BLaER1 treated with 17β-estradiol and CSF1 and Interleukin-3, amounts not matched to agents 10 nM and 100 nM (cell line): ENCODE measurements around the gene GALNT9.
A peak's percentile ranks its signal among the peaks of the same experiment; 100 is the strongest.
"Not testable (repeated sequence)": the region's sequence is repeated elsewhere in the genome, so short reads cannot be mapped to it uniquely, and the experiment has no call there.

Experiments used
- H3K27ac ChIP-seq, 11 experiments: shearing (Covaris generic); formaldehyde crosslinking; 2 replicates each; pipeline ENCODE4 v1.8.1; 2022
- H3K27me3 ChIP-seq, 11 experiments: shearing (Covaris generic); formaldehyde crosslinking; 2 replicates each; pipeline ENCODE4 v1.8.1; 2022
- H3K36me3 ChIP-seq, 11 experiments: shearing (Covaris generic); formaldehyde crosslinking; 2 replicates each; pipeline ENCODE4 v1.8.1; 2022
- H3K4me1 ChIP-seq, 10 experiments: shearing (Covaris generic); formaldehyde crosslinking; 2 replicates each; pipeline ENCODE4 v1.8.1; 2022
- H3K4me2 ChIP-seq, 11 experiments: shearing (Covaris generic); formaldehyde crosslinking; 2 replicates each; pipeline ENCODE4 v1.8.1; 2022
- H3K4me3 ChIP-seq, 10 experiments: shearing (Covaris generic); formaldehyde crosslinking; 2 replicates each; pipeline ENCODE4 v1.8.1; 2022
- H3K9ac ChIP-seq, 11 experiments: shearing (Covaris generic); formaldehyde crosslinking; 2 replicates each; pipeline ENCODE4 v1.8.1; 2022
- H3K9me3 ChIP-seq, 11 experiments: shearing (Covaris generic); formaldehyde crosslinking; replicated peaks in 1 of 11; 2 replicates each; pipeline ENCODE4 v1.8.1; 2022
- H4K20me1 ChIP-seq, 11 experiments: shearing (Covaris generic); formaldehyde crosslinking; 2 replicates each; pipeline ENCODE4 v1.8.1; 2022
- Cebpa-rat ChIP-seq, 11 experiments: shearing (Covaris generic); IDR thresholded peaks; 2 replicates each; pipeline ENCODE4 v1.8.1; 2022

GALNT9 gene

DNA sequence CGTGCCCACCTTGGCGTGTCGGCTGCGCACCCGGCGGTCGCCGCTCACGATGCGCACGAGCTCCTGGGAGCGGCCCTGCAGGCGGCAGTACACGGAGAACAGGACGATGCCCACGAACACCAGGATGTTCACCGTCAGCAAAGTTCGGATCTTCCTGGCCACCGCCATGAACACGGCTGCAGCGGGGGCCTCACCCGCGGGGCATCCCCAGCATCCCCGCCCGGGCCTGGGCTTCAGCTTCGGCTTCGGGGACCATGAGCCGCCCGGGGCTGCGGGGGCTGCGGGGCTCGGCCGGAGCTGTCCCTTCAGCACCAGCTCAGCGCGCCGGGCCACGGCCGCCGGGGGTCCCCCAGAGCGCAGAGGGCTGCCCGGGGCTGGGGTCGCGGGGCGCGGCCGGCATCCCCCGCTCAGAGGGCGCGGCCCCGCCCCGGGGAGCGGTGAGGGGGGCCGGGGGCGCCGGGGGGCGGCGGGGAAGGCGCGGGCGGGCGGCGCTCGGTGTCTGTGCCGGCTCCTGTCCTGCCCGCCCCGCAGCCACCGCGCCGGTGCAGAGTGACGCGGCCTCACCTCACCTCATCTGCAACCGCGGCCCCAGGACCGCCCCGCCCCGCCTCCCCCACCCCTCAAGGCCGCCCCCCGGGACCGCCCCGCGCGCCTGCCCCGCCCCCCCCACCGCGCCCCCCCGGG, at the start of gene GALNT9:
Gene GALNT9, minus strand, starts transcription at position 554 of the 684 bp plus-strand sequence. Its CDS starts 386 bp downstream, at position 168.
- Histone ChIP-seq H3K4me2 (peak within 1 kb of the TSS; percentile 73 to 98 (median 96)), H3K4me1 (peaks cover 46 to 50% (median 50%) of the 10 kb centered on the region in 10 experiments), H3K27me3 (peaks cover 20 to 38% (median 28%) of the 10 kb centered on the region in 11 experiments), H3K4me3 (peak within 1 kb of the TSS in 6 of 10 experiments; percentile 31 to 54 (median 48); a peak in 12 of 20 replicates), H3K9ac (peak within 1 kb of the TSS in 8 of 11 experiments; percentile 44 to 76 (median 68); a peak in 9 of 22 replicates), H4K20me1 (peaks cover 0 to 5% (median 0%) of the 10 kb centered on the region in 11 experiments; a peak in 2 of 22 replicates), H3K27ac (peak within 1 kb of the TSS in 8 of 11 experiments; percentile 73 to 88 (median 78); a peak in 13 of 22 replicates), H3K36me3 (no peaks in the 10 kb centered on the region), H3K9me3 (peaks cover 12 to 24% (median 16%) of the 10 kb centered on the region in 11 experiments; a peak in 21 of 22 replicates)
- TF ChIP-seq Cebpa-rat (IDR thresholded peaks at IDR 0.05), result no peak

DNA sequence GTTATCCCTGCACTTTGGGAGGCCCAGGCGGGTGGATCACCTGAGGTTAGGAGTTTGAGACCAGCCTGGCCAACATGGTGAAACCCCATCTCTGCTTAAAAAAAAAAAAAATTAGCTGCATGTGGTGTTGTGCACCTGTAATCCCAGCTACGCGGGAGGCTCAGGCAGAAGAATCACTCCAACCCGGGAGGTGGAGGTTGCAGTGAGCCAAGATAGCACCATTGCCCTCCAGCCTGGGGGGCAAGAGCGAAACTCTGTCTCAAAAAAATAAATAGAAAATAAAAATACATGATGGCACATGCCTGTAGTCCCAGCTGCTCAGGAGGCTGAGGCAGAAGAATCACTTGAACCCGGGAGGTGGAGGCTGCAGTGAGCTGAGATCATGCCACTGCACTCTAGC, 49.7 kb upstream of the GALNT9 start:
- not testable (repeated sequence) for H3K27ac ChIP-seq

DNA sequence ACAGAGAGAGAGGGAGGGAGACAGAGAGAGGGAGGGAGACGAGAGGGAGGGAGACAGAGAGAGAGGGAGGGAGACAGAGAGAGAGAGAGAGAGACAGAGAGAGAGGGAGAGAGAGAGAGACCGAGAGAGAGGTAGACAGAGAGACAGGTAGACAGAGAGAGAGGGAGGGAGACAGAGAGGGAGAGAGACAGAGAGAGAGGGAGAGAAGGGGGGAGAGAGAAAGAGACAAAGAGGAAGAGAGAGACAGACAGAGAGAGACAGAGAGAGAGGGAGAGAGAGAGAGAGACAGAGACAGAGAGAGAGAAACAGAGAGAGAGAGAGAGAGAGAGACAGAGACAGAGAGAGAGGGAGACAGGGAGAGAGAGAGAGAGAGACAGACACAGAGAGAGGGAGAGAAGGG, 47.8 kb upstream of the GALNT9 start:
- Histone ChIP-seq H3K9me3 (peaks cover 0 to 6% (median 2%) of the 10 kb centered on the region in 11 experiments; a peak in 7 of 22 replicates), H3K9ac (no peak overlapping the region), H3K27me3 (peaks cover 31 to 72% (median 58%) of the 10 kb centered on the region in 11 experiments), H3K4me1 (peaks cover 23 to 50% (median 38%) of the 10 kb centered on the region in 10 experiments), H3K4me3 (no peak overlapping the region), H3K4me2 (peak overlapping the region in 2 of 11 experiments; percentile 64 to 81; a peak in 1 of 22 replicates), H3K36me3 (no peaks in the 10 kb centered on the region), H4K20me1 (peaks cover 0 to 3% (median 0%) of the 10 kb centered on the region in 11 experiments; a peak in 1 of 22 replicates), H3K27ac (no peak overlapping the region)
- TF ChIP-seq Cebpa-rat (IDR thresholded peaks at IDR 0.05), result no peak

More for the DNA sequence above, 49.7 kb upstream of the GALNT9 start:
- not testable (repeated sequence) for H3K9me3 ChIP-seq, H4K20me1 ChIP-seq, H3K9ac ChIP-seq, H3K36me3 ChIP-seq, H3K4me3 ChIP-seq, H3K4me2 ChIP-seq
- Histone ChIP-seq H3K4me1 (peaks cover 19 to 31% (median 28%) of the 10 kb centered on the region in 10 experiments), H3K27me3 (peaks cover 37 to 80% (median 72%) of the 10 kb centered on the region in 11 experiments)

DNA sequence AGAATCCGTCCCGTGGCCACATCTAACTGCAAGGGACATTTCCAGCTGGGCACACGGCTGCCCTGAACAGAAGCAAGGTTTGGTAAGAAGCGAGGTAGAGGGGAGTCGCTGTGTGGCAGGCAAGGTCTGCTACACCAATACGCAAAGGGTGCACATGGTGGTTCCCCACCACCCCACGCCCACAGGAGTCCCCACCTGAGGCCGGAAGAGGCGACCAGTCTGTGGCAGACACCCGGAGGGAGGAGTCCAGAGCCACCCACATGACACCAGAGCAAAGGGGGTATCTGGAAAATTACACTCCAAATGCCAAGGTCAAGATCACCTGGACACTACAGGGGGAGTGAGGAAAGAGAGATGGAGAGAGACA, 47.1 kb upstream of the GALNT9 start:
- H3K4me1 ChIP-seq, result peaks cover 23 to 50% (median 38%) of the 10 kb centered on the region in 10 experiments
- H4K20me1 ChIP-seq, result peaks cover 0 to 3% (median 0%) of the 10 kb centered on the region in 11 experiments; a peak in 1 of 22 replicates
- peak overlapping the region in 2 of 11 experiments; percentile 3 to 33; a peak in 2 of 22 replicates for H3K9ac ChIP-seq
- peak overlapping the region in 1 of 11 experiments; percentile 6; a peak in 1 of 22 replicates for H3K27ac ChIP-seq
- H3K4me3 ChIP-seq, result no peak overlapping the region
- peaks cover 24 to 65% (median 51%) of the 10 kb centered on the region in 11 experiments for H3K27me3 ChIP-seq
- H3K9me3 ChIP-seq, result peaks cover 3 to 12% (median 9%) of the 10 kb centered on the region in 11 experiments; a peak in 21 of 22 replicates
- TF ChIP-seq Cebpa-rat (IDR thresholded peaks at IDR 0.05), result no peak
- no peaks in the 10 kb centered on the region for H3K36me3 ChIP-seq
- H3K4me2 ChIP-seq, result peak overlapping the region in 10 of 11 experiments; percentile 16 to 85 (median 74); a peak in 18 of 22 replicates

DNA sequence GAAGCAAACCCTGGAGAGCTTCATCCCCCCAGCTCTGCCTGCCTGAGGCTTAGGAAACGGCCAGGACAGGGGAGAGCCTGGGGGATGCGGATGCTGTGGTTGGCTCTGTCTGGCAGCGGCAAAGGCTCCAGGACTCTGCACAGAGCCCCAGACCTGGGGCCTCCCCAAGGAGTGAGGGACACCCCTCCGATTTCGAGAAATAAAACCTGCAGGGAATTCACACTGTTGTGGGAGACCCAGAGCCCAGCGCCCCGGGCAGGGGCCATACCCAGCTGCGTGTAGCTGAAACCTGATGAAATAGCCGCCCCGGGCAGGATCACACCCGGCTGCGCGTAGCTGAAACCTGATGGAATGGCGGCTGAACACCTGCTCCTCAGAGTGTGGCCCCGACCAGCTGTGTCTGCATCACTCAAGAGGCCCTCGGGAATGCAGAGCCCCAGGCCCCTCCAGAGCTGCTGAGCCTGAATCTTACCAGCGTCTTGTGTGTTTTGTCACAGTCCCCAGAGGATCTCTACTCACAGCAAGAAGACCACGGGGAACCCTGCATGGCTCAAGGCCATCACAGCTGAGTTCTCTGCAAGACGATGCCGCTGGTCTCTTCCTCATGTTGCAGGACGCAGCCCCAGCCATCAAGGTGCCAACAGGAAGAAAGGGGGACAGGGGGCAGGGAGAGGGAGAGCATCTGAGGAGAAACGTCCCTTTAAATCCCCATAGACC, 46.5 kb upstream of the GALNT9 start:
- Histone ChIP-seq H3K4me1 (peaks cover 23 to 50% (median 38%) of the 10 kb centered on the region in 10 experiments), H3K4me2 (peak overlapping the region in 10 of 11 experiments; percentile 34 to 85 (median 74); a peak in 19 of 22 replicates), H3K9ac (peak overlapping the region in 2 of 11 experiments; percentile 33 to 44; a peak in 4 of 22 replicates), H3K4me3 (no peak overlapping the region), H3K9me3 (peaks cover 8 to 16% (median 12%) of the 10 kb centered on the region in 11 experiments; a peak in 21 of 22 replicates), H3K36me3 (no peaks in the 10 kb centered on the region), H4K20me1 (peaks cover 0 to 3% (median 0%) of the 10 kb centered on the region in 11 experiments; a peak in 1 of 22 replicates), H3K27me3 (peaks cover 20 to 60% (median 46%) of the 10 kb centered on the region in 11 experiments), H3K27ac (peak overlapping the region in 2 of 11 experiments; percentile 18 to 59; a peak in 2 of 22 replicates)
- 0 out of 22 replicates have a peak, but pooled peaks of 1 of the 11 experiments have one; percentile 16 for TF ChIP-seq Cebpa-rat (IDR thresholded peaks at IDR 0.05)

DNA sequence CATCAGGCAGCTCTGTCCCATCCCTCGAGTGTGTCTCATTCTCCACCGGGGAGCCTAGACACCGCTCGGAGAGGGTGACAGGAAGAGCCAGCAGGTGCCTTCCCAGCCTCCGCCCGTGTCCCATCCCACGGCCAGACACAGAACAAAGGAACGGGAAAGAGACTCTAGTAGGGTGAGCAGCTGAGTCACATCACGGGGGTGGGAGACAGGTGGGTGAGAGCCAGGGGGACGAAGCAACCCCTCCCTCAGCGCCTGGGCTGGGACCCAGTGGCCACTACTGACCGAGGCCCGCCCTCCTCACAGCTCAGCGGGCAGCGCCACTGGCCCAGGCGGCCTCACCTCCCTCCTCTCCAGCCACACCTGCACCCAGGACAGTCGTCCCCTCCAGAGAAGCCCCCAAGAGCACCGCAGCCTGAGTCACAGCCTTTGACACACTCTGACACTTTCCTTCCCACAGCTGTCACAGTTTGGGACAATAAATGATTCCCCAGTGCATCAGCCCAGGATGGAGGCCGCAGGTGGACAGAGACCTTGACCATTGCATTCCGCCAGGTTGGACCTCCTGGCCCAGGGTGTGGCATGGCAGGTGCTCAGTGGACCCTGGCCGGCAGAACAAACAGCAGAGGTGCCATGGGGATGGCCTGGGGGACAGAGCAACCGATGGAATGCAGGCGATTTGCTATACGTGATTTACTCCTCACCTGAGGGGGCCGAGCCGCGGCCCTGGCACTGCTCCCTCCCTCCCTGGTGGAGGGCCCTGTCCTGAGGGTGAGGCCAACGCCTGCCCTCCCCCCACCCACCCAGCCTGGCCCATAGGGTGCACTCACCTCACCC, 45.4 kb upstream of the GALNT9 start:
- Histone ChIP-seq H4K20me1 (0 out of 22 replicates have a peak, but pooled peaks cover 0 to 3% (median 0%) of the 10 kb centered on the region in 11 experiments), H3K36me3 (no peaks in the 10 kb centered on the region), H3K27ac (peak overlapping the region in 4 of 11 experiments; percentile 11 to 59 (median 26); a peak in 6 of 22 replicates), H3K27me3 (peaks cover 14 to 49% (median 36%) of the 10 kb centered on the region in 11 experiments; a peak in 21 of 22 replicates), H3K4me2 (peak overlapping the region; percentile 11 to 85 (median 75); a peak in 21 of 22 replicates), H3K9ac (no peak overlapping the region), H3K4me3 (no peak overlapping the region), H3K9me3 (peaks cover 8 to 17% (median 12%) of the 10 kb centered on the region in 11 experiments; a peak in 21 of 22 replicates), H3K4me1 (peaks cover 26 to 50% (median 38%) of the 10 kb centered on the region in 10 experiments)
- no peak for TF ChIP-seq Cebpa-rat (IDR thresholded peaks at IDR 0.05)

DNA sequence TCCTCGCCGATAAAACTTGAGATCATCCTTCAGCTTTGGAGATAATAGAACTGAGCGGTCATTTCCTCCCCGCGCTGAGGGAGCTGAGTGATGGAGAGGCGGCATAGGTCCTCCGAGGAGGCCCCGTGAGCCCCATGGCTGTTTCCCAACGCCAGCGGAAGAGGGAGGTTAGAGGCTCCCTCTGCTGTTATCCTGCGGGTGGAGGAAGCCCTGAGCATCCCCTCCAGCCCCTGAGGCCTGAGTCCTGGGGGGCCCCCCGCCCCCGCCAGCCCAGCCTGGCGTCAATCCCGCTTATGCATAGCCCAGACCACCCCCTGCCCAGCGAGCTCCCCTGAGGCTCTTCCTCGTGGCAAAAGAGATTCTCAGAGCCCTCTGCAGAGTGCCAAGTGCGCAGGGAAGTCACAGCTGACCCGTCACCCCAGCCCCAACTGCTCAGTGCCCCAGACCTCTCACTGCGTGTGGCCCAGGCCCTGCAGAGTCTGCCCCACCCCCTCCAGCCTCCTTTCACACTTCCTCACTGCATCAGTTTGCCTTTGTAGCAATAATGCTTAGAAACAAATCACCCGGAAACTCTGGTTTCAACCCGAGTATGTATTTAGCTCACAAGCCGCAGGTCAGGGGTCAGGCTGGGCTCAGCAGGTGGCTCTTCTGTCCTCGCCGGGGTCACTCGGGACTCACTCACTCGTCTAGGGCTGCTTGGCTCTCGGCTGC, 44.7 kb upstream of the GALNT9 start:
- H3K27me3 ChIP-seq, result peaks cover 14 to 41% (median 30%) of the 10 kb centered on the region in 11 experiments; a peak in 21 of 22 replicates
- H3K9me3 ChIP-seq, result peaks cover 8 to 17% (median 12%) of the 10 kb centered on the region in 11 experiments; a peak in 21 of 22 replicates
- no peak for TF ChIP-seq Cebpa-rat (IDR thresholded peaks at IDR 0.05)
- no peak overlapping the region for H3K4me3 ChIP-seq
- H3K36me3 ChIP-seq, result no peaks in the 10 kb centered on the region
- H3K4me1 ChIP-seq, result peaks cover 26 to 50% (median 38%) of the 10 kb centered on the region in 10 experiments
- H3K27ac ChIP-seq, result peak overlapping the region in 4 of 11 experiments; percentile 11 to 53 (median 26); a peak in 6 of 22 replicates
- H3K4me2 ChIP-seq, result peak overlapping the region; percentile 11 to 85 (median 75); a peak in 21 of 22 replicates
- no peak overlapping the region for H3K9ac ChIP-seq
- H4K20me1 ChIP-seq, result 0 out of 22 replicates have a peak, but pooled peaks cover 0 to 3% (median 0%) of the 10 kb centered on the region in 11 experiments
